Right atrium auricular region (tissue), 2 donors: ENCODE results near the gene AGBL4. TPM values are rescaled to one million over a fixed set of nuclear protein-coding genes. Genes with fewer than 3 reads are reported as not detected.

Experiments used
- DNase-seq: peaks from one replicate; pipeline ENCODE4 v3.0.0-alpha.2; 2019; ENCODE audit warnings: low spot score
- H3K27ac ChIP-seq, 2 donors: fragments of 200-600 bp; sonication (generic); 1 replicate in 1 of 2; 2 replicates in 1 of 2; pipeline ENCODE4 v1.5.1; 2016 to 2019
- H3K27me3 ChIP-seq, 2 donors: fragments of 200-600 bp; sonication (generic); one replicate each; pipeline versions ENCODE4 v1.5.1 to v1.6.0; 2017 to 2019
- H3K36me3 ChIP-seq: fragments of 200-600 bp; sonication (generic); one replicate; pipeline ENCODE4 v1.5.1; 2016
- H3K4me1 ChIP-seq, 2 donors: fragments of 200-600 bp; sonication (generic); one replicate each; pipeline versions ENCODE4 v1.5.1 to v1.6.0; 2017 to 2019
- H3K4me3 ChIP-seq, 2 donors: fragments of 200-600 bp; sonication (generic); 1 replicate in 1 of 2; 2 replicates in 1 of 2; pipeline ENCODE4 v1.5.1; 2017 to 2019; ENCODE audit warnings: mild to moderate bottlenecking in 1 of 2, moderate library complexity in 1 of 2
- H3K9me3 ChIP-seq, 2 donors: fragments of 200-600 bp; sonication (generic); one replicate each; pipeline ENCODE4 v1.5.1; 2019
- CTCF ChIP-seq, 2 donors: fragments of 200-600 bp; sonication (generic); IDR thresholded peaks; one replicate each; pipeline ENCODE4 v1.5.1; 2019; ENCODE audit warnings: antibody characterized with exemption in 2 of 2
- total RNA-seq, 2 donors: library from RNA; depleted of rRNA; stranded (reverse); fragments of >200 nt; gene quantifications; one replicate each; pipeline ENCODE4 v1.1.0, GENCODE V29; 2016

AGBL4 gene
- total RNA-seq = 1 to 10 TPM in 1 of 2 donors, under 1 TPM in 1; 0.94 to 1.7 TPM

DNA sequence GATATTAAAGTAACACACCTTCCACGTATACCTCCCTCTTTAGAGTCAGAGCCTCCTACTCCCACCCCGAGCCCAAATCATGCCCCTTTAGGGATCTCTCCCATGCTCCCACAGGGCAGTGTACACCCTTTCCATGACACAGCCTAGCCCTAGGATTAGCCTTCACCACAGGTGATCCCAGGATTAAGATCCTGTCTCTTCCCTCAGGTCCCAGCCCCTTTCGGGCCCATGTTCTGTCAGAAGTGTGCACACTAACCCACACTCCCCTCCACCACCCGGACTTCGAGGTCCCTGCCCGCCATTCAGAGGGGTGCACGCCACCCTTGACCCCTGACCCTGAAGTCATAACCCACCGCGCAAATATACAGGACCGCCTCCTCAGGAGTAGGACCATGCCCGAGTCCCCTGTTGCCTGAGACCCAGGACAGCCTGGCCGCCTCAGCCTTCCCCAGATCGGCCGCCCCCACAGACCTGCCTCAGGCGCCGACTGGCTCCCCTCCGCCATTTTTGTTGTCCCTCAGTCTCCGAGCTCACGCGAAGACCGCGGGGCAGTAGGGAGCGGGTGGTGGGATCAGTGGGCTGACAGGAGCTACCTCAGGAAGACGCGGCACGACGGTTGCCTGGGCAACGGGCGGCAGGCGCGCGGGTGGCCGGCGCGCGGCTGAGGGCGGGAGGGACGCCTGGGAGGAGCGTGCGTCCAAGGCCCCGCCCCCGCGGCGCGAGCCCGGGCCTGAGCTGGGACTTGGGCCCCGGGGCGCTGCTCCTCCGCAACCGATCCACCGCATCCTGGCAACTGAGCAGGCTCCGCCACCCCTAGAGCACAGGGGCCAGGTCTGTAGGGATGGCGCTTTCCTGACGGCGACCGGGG, at the start of gene AGBL4:
Gene AGBL4 (minus strand): TSS at position 663 of the 868 bp plus-strand sequence.
- Histone ChIP-seq H3K4me1 (no peaks in the 10 kb centered on the region), H3K27me3 (no peaks in the 10 kb centered on the region), H3K36me3 (no peaks in the 10 kb centered on the region), H3K9me3 (no peaks in the 10 kb centered on the region), H3K27ac (peak within 1 kb of the TSS; percentile 77 to 82), H3K4me3 (peak within 1 kb of the TSS; percentile 65 to 70)
- no peak for DNase-seq
- no peak for TF ChIP-seq CTCF (IDR thresholded peaks at IDR 0.05)

GRCh38 chr1:50066806-50067205, 43.1 kb upstream of the AGBL4 start:
- no peaks in the 10 kb centered on the region for H3K27me3 ChIP-seq
- no peaks in the 10 kb centered on the region for H3K9me3 ChIP-seq
- no peak for TF ChIP-seq CTCF (IDR thresholded peaks at IDR 0.05)
- H3K4me3 ChIP-seq = no peak overlapping the region
- H3K27ac ChIP-seq = peak overlapping the region in 1 of 2 donors; percentile 28
- no peaks in the 10 kb centered on the region for H3K4me1 ChIP-seq
- H3K36me3 ChIP-seq = no peaks in the 10 kb centered on the region
- no peak for DNase-seq

GRCh38 chr1:50060279-50060678, 36.5 kb upstream of the AGBL4 start:
- no peak for TF ChIP-seq CTCF (IDR thresholded peaks at IDR 0.05)
- H3K4me3 ChIP-seq = no peak overlapping the region
- H3K4me1 ChIP-seq = no peaks in the 10 kb centered on the region
- no peak overlapping the region for H3K27ac ChIP-seq
- H3K27me3 ChIP-seq = no peaks in the 10 kb centered on the region
- DNase-seq = no peak
- no peaks in the 10 kb centered on the region for H3K9me3 ChIP-seq
- H3K36me3 ChIP-seq = no peaks in the 10 kb centered on the region

- H3K4me3 ChIP-seq = no peak overlapping the region
- no peaks in the 10 kb centered on the region for H3K36me3 ChIP-seq
- no peaks in the 10 kb centered on the region for H3K9me3 ChIP-seq
- peaks cover 0 to 5% of the 10 kb centered on the region in 2 donors for H3K27me3 ChIP-seq
- no peak for TF ChIP-seq CTCF (IDR thresholded peaks at IDR 0.05)
- no peak for DNase-seq
- H3K4me1 ChIP-seq = peaks cover 0 to 9% of the 10 kb centered on the region in 2 donors
- no peak overlapping the region for H3K27ac ChIP-seq
Measured at GRCh38 chr1:50048791-50049190, 25.0 kb upstream of the AGBL4 start.

DNA sequence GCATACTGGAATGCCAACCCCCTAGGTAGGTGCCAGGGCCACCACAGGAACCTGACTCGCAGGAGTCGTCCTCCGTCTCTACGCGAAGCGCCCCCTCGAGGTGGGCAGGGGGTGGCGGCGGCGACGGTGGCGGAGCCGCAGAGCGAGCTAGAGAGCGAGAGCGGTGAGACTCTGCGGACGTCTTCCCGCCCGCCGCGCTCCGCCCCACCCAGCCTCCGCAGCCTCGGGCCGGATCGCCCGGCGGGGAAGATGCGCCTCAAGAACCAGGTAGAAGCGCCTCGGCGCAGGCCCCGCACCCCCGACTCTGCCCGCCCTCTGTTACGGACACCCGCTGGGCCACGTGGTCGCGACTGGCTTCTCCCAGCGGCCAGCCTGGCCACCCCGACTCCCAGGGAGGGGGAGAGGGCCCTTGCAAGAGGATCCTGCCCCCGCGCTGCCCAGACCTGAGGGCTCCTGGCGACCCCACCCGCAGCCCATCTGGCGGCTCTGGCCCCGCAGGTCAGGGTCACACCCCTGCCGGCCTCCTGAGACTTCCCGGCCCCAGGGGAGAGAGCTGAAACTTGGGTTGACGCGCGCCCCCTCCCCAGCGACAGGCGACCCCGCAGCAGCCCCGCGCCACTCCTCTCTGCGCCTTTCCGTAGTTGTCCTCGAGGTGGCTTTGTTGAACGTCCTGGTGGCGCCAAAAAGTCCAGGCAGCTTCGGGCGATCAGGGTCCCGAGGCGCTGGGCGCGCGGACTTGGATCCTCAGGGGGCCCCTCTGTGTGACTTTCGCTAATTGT, 24.4 kb upstream of the AGBL4 start:
- no peaks in the 10 kb centered on the region for H3K9me3 ChIP-seq
- no peaks in the 10 kb centered on the region for H3K36me3 ChIP-seq
- peaks cover 0 to 5% of the 10 kb centered on the region in 2 donors for H3K27me3 ChIP-seq
- H3K27ac ChIP-seq = no peak overlapping the region
- TF ChIP-seq CTCF (IDR thresholded peaks at IDR 0.05) = peak; percentile 26 to 66
- H3K4me1 ChIP-seq = peaks cover 0 to 9% of the 10 kb centered on the region in 2 donors
- DNase-seq = no peak
- peak overlapping the region; percentile 48 to 55 for H3K4me3 ChIP-seq
